ENCODE results near the gene OMD.

DNA sequence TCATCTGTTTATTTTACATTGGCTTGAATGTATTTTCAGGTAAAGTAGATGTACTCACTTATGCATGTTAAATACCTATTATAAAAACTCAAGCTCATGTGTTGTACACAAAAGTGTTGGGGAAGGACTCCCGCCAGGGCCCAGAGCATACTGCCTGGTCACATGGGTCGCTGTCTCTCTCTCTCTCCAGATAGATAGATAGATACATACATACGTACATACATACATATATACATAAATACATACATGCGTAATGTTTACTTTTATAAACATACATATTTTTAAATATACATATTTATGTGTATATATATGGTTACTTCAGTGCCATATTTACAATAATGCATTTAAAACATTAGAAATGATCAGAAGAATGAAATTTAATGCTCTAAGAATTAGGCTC, 33.3 kb upstream of the OMD start:
- TF ChIP-seq POLR2A (IDR thresholded peaks at IDR 0.05; ENCODE audit: low read length): no peak
- TF ChIP-seq GATA1 (IDR thresholded peaks at IDR 0.05; ENCODE audit: low read depth, low read length): no peak

Measured in erythroblast (primary cell).